ENCODE data around the gene ACHE. TPM values are rescaled to one million over a fixed set of nuclear protein-coding genes. Genes with fewer than 3 reads are reported as not detected.
"Not testable (repeated sequence)": the region's sequence is repeated elsewhere in the genome, so short reads cannot be mapped to it uniquely, and the experiment has no call there.

ACHE gene
- total and polyA plus RNA-seq, 7 donors = 3.0 to 20.6 (median 5.7) TPM

- TF ChIP-seq CTCF (IDR thresholded peaks at IDR 0.05) = no peak
- no peak for TF ChIP-seq POLR2A (IDR thresholded peaks at IDR 0.05)
- TF ChIP-seq EP300 (IDR thresholded peaks at IDR 0.05) = no peak
- TF ChIP-seq POLR2AphosphoS5 (IDR thresholded peaks at IDR 0.05) = no peak
- H3K36me3 ChIP-seq = peaks cover 0 to 40% (median 14%) of the 10 kb centered on the region in 4 donors
- H3K27ac ChIP-seq = no peak overlapping the region
- WGBS, 2 donors = 92 to 94% methylated on average over 16 of the region's 16 CpGs
- H3K4me3 ChIP-seq = no peak overlapping the region
- DNase-seq = no peak
- no peaks in the 10 kb centered on the region for H3K9me3 ChIP-seq
- H3K27me3 ChIP-seq = no peaks in the 10 kb centered on the region
- intact Hi-C loops (cut with DNase I) = loop anchor here (10.0 kb wide), 1 partner anchor 272 kb away; the partner anchor contains the start of genes FBXO24 and LRCH4
- peaks cover 0 to 22% (median 11%) of the 10 kb centered on the region in 4 donors for H3K4me1 ChIP-seq
These were observed 38.8 kb downstream of the ACHE start for GRCh38 chr7:100856871-100857282.

- H3K27me3 ChIP-seq = no peaks in the 10 kb centered on the region
- peaks cover 0 to 25% (median 12%) of the 10 kb centered on the region in 4 donors for H3K4me1 ChIP-seq
- WGBS, 2 donors = 91 to 95% methylated on average over 10 of the region's 10 CpGs
- H3K27ac ChIP-seq = no peak overlapping the region
- no peak overlapping the region for H3K4me3 ChIP-seq
- no peak for DNase-seq
- H3K9me3 ChIP-seq = no peaks in the 10 kb centered on the region
- TF ChIP-seq POLR2AphosphoS5 (IDR thresholded peaks at IDR 0.05) (no peak), CTCF (IDR thresholded peaks at IDR 0.05) (no peak), POLR2A (IDR thresholded peaks at IDR 0.05) (no peak), EP300 (IDR thresholded peaks at IDR 0.05) (no peak)
- intact Hi-C loops (cut with DNase I) = loop anchor here (10.0 kb wide), 1 partner anchor 271 kb away; the partner anchor contains the start of genes FBXO24 and LRCH4
- H3K36me3 ChIP-seq = peaks cover 0 to 27% (median 5%) of the 10 kb centered on the region in 4 donors
These were observed 40.2 kb downstream of the ACHE start for GRCh38 chr7:100855515-100855914.

GRCh38 chr7:100854899-100855298, 40.8 kb downstream of the ACHE start:
- not testable (repeated sequence) for H3K4me3 ChIP-seq, DNase-seq, H3K27me3 ChIP-seq, H3K27ac ChIP-seq, H3K9me3 ChIP-seq
- WGBS, 2 donors = 97% methylated on average over 9 of the region's 9 CpGs
- intact Hi-C loops (cut with DNase I) = loop anchor here (10.0 kb wide), 1 partner anchor 270 kb away; the partner anchor contains the start of genes FBXO24 and LRCH4
- Histone ChIP-seq H3K4me1 (peaks cover 0 to 25% (median 12%) of the 10 kb centered on the region in 4 donors), H3K36me3 (peaks cover 0 to 20% (median 2%) of the 10 kb centered on the region in 4 donors)

GRCh38 chr7:100854146-100854895, 41.4 kb downstream of the ACHE start:
- WGBS, 2 donors = 94% methylated on average over 14 of the region's 14 CpGs
- intact Hi-C loops (cut with DNase I) = loop anchor here (10.0 kb wide), 1 partner anchor 270 kb away; the partner anchor contains the start of genes FBXO24 and LRCH4
- no peak for TF ChIP-seq POLR2AphosphoS5 (IDR thresholded peaks at IDR 0.05)
- TF ChIP-seq POLR2A (IDR thresholded peaks at IDR 0.05) = no peak
- no peak for TF ChIP-seq EP300 (IDR thresholded peaks at IDR 0.05)
- TF ChIP-seq CTCF (IDR thresholded peaks at IDR 0.05) = no peak
- Histone ChIP-seq H3K36me3 (peaks cover 0 to 15% (median 0%) of the 10 kb centered on the region in 4 donors), H3K27ac (no peak overlapping the region), H3K9me3 (no peaks in the 10 kb centered on the region), H3K27me3 (no peaks in the 10 kb centered on the region), H3K4me1 (peaks cover 0 to 25% (median 12%) of the 10 kb centered on the region in 4 donors), H3K4me3 (no peak overlapping the region)
- DNase-seq = no peak

Measured in sigmoid colon (tissue), 7 donors.